A172 (cell line): ENCODE measurements around the gene RIMS1. TPM values are rescaled to one million over a fixed set of nuclear protein-coding genes. Genes with fewer than 3 reads are reported as not detected.

Source experiments
- DNase-seq: peaks from one replicate; pipeline ENCODE4 v3.0.0-alpha.2; 2015; ENCODE audit warnings: low spot score
- total RNA-seq: library from RNA; depleted of rRNA; stranded (reverse); fragments of >200 nt; shearing (Covaris generic); gene quantifications from 2 replicates; pipeline ENCODE4 v1.2.3, GENCODE V29; 2014; rRNA removed

Gene RIMS1
- total RNA-seq, result not detected in 2 replicates

- no peak for DNase-seq
Observed at GRCh38 chr6:71886184-71887005, at the start of gene RIMS1. Gene RIMS1 (plus strand): TSS chr6:71886550. CDS start chr6:71887024, 474 bp downstream.

- DNase-seq, result no peak
Observed at GRCh38 chr6:71851214-71851613, 35.1 kb upstream of the RIMS1 start.

- no peak for DNase-seq
Observed at GRCh38 chr6:71852948-71853347, 33.4 kb upstream of the RIMS1 start.

- no peak for DNase-seq
Observed at GRCh38 chr6:71855406-71855805, 30.9 kb upstream of the RIMS1 start.

- no peak for DNase-seq
Observed at GRCh38 chr6:71879016-71879415, 7.3 kb upstream of the RIMS1 start.

GRCh38 chr6:71887006-71887743 is 825 bp downstream of the RIMS1 start:
- DNase-seq, result no peak

GRCh38 chr6:71887744-71888230 is 1.4 kb downstream of the RIMS1 start:
- DNase-seq, result no peak

- DNase-seq, result no peak
Observed at GRCh38 chr6:71888756-71889340, 2.5 kb downstream of the RIMS1 start.

- no peak for DNase-seq
Observed at GRCh38 chr6:71889366-71889765, 3.0 kb downstream of the RIMS1 start.

- DNase-seq, result no peak
Observed at GRCh38 chr6:71892641-71893040, 6.3 kb downstream of the RIMS1 start.

GRCh38 chr6:71900642-71901041 is 14.3 kb downstream of the RIMS1 start:
- no peak for DNase-seq

GRCh38 chr6:71902261-71902660 is 15.9 kb downstream of the RIMS1 start:
- no peak for DNase-seq

GRCh38 chr6:71906813-71907212 is 20.5 kb downstream of the RIMS1 start:
- DNase-seq, result no peak

GRCh38 chr6:71908162-71908765 is 21.9 kb downstream of the RIMS1 start:
- no peak for DNase-seq

- no peak for DNase-seq
Observed at GRCh38 chr6:71913444-71914234, 27.3 kb downstream of the RIMS1 start.

GRCh38 chr6:71929047-71929446 is 42.7 kb downstream of the RIMS1 start:
- DNase-seq, result no peak

GRCh38 chr6:71933881-71934280 is 47.5 kb downstream of the RIMS1 start:
- DNase-seq, result no peak

GRCh38 chr6:71965404-71965803 is 79.1 kb downstream of the RIMS1 start:
- DNase-seq, result no peak

- no peak for DNase-seq
Observed at GRCh38 chr6:71967436-71967835, 81.1 kb downstream of the RIMS1 start.

GRCh38 chr6:71977884-71978283 is 91.5 kb downstream of the RIMS1 start:
- no peak for DNase-seq

GRCh38 chr6:71979911-71980310 is 93.6 kb downstream of the RIMS1 start:
- no peak for DNase-seq
